Kidney epithelial cell (primary cell): ENCODE measurements around the gene CTNNBL1. TPM values are rescaled to one million over a fixed set of nuclear protein-coding genes. Genes with fewer than 3 reads are reported as not detected.

Experiments
- DNase-seq: peaks from one replicate; pipeline ENCODE4 v3.0.0-alpha.2; 2010; ENCODE audit warnings: low read depth
- H3K27me3 ChIP-seq: 2 replicates; pipeline ENCODE4 v1.6.0; 2011; ENCODE audit warnings: low read length; ENCODE audit not compliant: control insufficient read depth, insufficient read depth
- H3K36me3 ChIP-seq: 2 replicates; pipeline ENCODE4 v1.5.1; 2011; ENCODE audit warnings: low read length; ENCODE audit not compliant: control insufficient read depth, insufficient read depth
- H3K4me3 ChIP-seq: 2 replicates; pipeline ENCODE4 v1.5.1; 2011; ENCODE audit warnings: low read depth, mild to moderate bottlenecking, control low read depth, low read length
- CTCF ChIP-seq: IDR thresholded peaks from 2 replicates; pipeline ENCODE4 v1.5.1; 2011; ENCODE audit warnings: mild to moderate bottlenecking, moderate library complexity, low read length, control low read depth, inconsistent platforms; ENCODE audit not compliant: insufficient read depth, poor library complexity, severe bottlenecking
- total RNA-seq: library from RNA; depleted of rRNA; stranded (reverse); fragments of >200 nt; gene quantifications from 2 replicates; pipeline ENCODE4 v1.2.3, GENCODE V29; 2015

CTNNBL1 gene
- total RNA-seq, 1 donor from 2014 or later = 40.5 TPM

GRCh38 chr20:37797669-37798175, 103.9 kb downstream of the CTNNBL1 start:
- no peak for DNase-seq
- H3K36me3 ChIP-seq = no peaks in the 10 kb centered on the region
- H3K4me3 ChIP-seq = no peak overlapping the region
- TF ChIP-seq CTCF = no peak
- no peaks in the 10 kb centered on the region for H3K27me3 ChIP-seq

GRCh38 chr20:37798312-37798711, 104.5 kb downstream of the CTNNBL1 start:
- H3K4me3 ChIP-seq = no peak overlapping the region
- DNase-seq = no peak

GRCh38 chr20:37800618-37801017, 106.8 kb downstream of the CTNNBL1 start:
- no peak for TF ChIP-seq CTCF
- Histone ChIP-seq H3K27me3 (no peaks in the 10 kb centered on the region), H3K4me3 (no peak overlapping the region), H3K36me3 (no peaks in the 10 kb centered on the region)
- no peak for DNase-seq

More at GRCh38 chr20:37798312-37798711, 104.5 kb downstream of the CTNNBL1 start:
- Histone ChIP-seq H3K27me3 (no peaks in the 10 kb centered on the region), H3K36me3 (no peaks in the 10 kb centered on the region)
- TF ChIP-seq CTCF = no peak

- H3K4me3 ChIP-seq = no peak overlapping the region
- no peaks in the 10 kb centered on the region for H3K27me3 ChIP-seq
- no peaks in the 10 kb centered on the region for H3K36me3 ChIP-seq
- no peak for DNase-seq
- TF ChIP-seq CTCF = no peak
These were observed 108.1 kb downstream of the CTNNBL1 start for GRCh38 chr20:37801921-37802320.

- no peaks in the 10 kb centered on the region for H3K36me3 ChIP-seq
These were observed 109.8 kb downstream of the CTNNBL1 start for GRCh38 chr20:37803438-37804307.

More at GRCh38 chr20:37803438-37804307, 109.8 kb downstream of the CTNNBL1 start:
- DNase-seq = no peak
- H3K27me3 ChIP-seq = no peaks in the 10 kb centered on the region
- TF ChIP-seq CTCF = no peak
- H3K4me3 ChIP-seq = no peak overlapping the region
